NAMALWA (cell line): ENCODE results near the gene BCL2.
"Not testable (repeated sequence)": the region's sequence is repeated elsewhere in the genome, so short reads cannot be mapped to it uniquely, and the experiment has no call there.

Source experiments
- DNase-seq: peaks from one replicate; pipeline ENCODE4 v3.0.0-alpha.2; 2015; ENCODE audit warnings: low spot score

BCL2 gene

DNA sequence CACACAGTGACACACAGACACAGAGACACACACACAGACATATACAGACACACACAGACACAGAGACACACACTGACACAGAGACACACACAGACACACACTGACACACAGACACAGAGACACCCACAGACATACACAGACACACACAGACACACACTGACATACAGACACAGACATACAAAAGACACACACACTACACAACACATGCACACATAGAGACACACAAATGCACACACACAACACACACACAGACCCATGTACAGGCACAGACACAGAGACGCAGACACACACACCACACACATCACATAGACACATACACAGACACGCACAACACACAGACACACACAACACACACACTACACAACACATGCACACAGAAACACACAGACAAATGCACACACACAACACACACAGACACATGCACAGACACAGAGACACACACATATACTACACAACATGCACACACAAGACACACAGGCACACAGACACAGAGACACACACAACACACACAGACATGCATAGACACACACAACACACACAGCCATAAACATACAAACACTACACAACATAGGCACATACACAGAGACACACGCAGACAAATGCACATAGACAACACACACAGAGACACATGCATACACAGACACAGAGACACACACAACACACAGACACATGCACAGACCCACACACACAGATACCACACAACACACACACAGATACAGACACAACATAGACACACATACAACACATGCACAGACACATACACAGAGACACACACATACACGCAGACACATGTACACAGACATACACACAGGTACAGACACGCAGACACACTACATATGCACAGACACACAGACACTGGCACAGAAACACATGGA, 120.5 kb downstream of the BCL2 start:
- DNase-seq, result no peak

DNA sequence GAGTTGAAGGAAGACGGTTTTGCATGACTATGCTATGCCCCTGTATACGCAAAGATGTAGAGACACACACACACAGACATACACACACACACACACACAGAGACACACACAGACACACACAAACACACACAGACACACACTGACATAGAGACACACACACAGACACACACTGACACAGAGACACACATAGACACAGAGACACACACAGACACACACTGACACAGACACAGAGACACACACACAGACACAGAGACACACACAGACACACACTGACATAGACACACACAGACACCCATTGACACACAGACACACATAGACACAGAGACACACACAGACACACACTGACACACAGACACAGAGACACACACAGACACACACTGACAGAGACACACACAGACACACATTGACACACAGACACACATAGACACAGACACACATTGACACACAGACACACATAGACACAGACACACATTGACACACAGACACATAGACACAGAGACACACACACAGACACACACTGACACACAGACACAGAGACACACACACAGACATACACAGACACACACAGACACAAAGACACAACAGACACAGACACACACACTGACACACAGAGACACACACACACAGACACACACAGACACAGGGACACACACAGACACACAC, 121.3 kb downstream of the BCL2 start:
- DNase-seq, result no peak

DNA sequence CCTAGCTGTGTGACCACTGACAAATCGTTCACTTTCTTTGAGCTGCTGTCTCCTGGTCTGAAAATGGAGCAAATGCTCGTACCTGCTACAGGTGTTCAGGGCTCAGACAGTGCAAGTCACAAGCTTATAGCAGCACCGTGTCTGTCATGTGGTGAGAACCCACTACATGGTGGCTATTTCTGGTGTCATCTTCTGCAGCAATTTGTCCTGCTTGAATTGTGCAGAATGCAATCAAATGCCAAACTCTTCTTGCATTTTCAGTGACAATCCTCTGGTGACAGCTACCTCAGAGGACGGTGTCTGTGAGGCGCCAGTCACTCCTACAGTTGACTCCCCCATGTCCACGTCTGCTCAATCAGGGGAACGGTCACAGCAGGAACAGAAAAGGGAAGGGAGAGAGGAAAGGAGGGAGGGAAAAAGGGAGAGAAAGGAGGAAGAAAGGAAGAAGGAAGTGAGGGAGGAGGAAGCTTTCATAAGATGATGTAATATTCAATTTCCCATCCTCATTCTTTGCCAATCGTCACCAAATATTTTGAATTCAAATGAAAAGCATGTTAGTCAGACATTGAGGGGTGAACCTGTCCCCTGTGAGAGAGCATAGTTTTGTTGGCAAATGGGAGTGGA, 122.2 kb downstream of the BCL2 start:
- no peak for DNase-seq

DNA sequence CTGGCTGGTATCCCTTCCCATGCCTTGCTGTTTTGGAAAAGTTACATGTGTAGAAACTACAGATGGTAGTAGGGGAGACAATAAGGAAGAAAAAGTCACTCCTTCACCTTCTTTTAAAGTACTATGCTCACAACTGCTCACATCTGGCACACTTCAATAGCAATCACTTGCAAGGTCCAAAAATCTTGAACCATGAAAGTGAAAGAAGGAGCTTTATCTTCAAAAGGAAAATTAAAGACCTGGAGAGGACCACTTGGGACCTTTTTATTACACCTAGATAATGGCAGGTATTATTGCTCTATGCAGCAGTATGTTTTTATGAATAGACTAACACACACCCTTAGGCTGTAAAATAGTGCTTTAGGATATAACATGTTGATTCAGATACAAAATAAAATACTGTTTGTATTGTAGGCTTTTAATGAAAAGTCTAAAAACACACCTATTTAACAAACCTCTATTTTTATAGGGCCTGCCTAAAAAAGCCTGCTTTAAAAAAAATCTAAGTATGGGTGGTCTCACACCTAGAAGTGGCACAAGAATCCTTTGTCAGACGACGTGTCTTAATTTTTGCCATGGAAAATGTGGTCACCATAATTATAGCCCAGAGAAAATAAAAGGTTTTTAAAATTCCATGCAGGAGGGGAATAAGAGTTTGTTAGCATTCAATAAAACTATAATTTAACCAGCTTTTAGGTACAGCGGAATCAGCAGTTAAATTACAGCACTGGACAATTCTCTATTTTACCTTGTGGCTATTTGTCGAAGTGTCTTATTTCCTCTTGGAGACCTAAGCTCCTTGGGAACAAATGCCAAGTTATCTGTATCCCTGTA, 124.0 kb downstream of the BCL2 start:
- DNase-seq, result no peak

DNA sequence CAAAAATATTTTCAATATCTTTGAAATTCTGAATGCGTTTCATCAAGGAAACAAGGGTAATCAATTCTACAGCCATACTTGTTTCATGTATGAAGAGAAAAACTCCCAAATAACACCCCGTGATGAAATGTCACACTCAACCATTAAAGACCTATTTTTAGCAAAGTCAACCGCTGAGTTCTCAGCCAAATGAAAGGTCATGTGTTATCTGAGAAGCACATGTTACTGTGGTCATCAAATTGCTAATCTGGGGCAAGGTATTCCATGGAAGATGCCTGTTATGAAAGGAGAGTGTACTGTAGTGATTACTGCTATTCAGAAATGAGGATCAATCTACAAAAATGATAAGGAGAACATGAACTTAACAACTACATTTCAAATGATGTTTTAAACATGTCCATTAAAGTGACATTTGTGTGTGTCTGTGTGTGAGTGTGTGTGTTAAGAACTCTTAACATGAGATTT, 126.7 kb downstream of the BCL2 start:
- DNase-seq, result peak; percentile 31

DNA sequence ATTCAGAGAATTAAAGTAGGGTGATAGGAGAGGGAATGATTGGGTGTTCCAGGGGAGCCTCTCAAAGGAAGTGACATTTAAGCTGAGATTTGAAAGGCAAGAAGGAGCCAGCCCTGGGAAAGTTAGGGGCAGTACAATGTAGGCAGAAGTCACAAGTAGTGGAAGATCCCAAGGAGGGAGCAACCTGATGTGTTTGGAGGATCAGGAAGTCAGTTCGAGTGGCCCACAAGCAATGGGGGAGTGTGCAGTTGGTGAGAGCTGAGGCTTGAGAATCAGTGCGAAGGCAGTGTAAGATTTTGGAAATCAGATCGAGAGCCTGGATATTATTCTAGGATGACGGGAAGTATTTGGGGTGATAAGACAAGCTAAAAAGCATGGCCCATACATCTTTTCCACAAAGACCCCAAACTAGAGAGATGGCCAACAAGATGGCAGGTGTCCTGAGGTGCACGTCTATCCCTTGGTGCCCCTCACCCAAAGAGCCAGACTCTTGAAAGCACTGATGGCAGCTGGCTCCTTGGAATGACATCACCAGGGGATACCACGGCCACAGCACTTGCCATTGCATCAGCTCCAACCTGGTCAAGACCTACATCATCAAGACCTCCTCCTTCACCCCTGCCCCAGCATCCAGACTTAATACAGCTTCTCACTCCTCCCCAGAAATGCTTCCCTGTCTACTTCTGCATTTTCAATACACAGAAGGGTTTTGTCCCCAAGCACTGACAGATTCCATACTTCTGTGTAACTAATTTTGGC, 127.3 kb downstream of the BCL2 start:
- peak; percentile 16 for DNase-seq

DNA sequence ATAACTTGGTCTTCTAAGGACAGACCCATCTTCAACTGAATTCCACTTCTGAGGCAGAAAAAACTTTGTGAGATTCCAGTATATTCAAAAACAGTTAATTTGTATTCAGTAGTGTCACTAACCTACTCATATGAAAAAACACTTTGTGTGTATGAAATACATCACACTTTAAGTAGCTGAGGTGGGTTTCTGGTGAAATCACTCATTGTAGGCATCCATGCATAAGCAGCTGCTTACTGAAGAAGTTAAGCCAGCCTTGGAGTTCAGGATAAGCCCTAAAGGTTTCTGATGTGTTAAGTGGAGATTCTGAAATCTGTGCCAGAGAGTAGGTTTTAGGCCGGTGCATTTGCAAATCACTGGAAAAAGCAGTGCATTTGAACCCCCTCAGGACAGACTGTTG, 128.2 kb downstream of the BCL2 start:
- DNase-seq, result no peak

DNA sequence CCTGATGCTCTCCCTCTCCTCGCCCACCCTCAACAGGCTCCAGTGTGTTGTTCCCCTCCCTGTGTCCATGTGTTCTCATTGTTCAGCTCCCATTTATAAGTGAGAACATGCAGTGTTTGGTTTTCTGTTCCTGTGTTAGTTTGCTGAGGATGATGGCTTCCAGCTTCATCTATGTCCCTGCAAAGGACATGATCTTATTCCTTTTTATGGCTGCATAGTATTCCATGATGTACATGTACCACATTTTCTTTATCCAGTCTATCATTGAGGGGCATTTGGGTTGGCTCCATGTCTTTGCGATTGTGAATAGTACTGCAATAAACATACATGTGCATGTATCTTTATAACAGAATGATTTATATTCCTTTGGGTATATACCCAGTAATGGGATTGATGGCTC, 128.7 kb downstream of the BCL2 start:
- not testable (repeated sequence) for DNase-seq

DNA sequence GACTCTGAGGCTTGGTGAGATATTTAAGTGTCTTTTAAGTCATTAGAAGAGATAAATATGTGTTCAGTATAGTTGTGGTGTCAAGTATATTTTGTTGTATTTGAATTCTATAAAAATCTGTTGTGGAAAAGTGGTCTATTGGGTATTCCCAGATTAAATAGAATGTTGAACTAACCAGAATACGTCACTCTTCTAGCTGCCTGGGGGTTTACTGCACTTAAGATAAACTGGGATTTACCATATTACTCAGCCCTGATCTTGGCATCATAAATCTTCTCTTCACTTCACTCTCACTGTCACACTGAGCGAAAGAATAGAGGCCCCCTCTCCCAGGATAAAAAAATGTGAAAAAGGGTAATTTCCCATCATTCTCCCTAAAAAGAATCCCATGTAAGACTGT, 129.8 kb downstream of the BCL2 start:
- no peak for DNase-seq

DNA sequence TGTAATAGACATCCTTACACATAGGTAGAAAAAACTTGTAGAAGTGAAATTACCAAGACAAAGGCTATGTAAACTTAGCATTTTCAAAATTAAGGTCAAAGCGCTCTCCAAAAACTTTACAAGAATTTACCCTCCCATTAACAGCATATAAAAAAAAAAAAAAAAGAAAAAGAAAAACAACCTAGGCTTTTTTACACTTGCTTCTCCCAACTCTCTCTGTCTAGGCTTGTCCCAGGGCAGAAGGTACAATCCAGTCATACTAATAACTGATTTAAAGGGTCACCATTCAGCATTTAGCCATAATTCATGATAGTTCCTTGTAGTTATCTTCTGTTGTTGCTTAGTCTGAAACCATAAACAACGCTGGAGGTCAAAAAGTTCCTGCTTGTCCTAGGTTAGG, 130.5 kb downstream of the BCL2 start:
- DNase-seq, result no peak

DNA sequence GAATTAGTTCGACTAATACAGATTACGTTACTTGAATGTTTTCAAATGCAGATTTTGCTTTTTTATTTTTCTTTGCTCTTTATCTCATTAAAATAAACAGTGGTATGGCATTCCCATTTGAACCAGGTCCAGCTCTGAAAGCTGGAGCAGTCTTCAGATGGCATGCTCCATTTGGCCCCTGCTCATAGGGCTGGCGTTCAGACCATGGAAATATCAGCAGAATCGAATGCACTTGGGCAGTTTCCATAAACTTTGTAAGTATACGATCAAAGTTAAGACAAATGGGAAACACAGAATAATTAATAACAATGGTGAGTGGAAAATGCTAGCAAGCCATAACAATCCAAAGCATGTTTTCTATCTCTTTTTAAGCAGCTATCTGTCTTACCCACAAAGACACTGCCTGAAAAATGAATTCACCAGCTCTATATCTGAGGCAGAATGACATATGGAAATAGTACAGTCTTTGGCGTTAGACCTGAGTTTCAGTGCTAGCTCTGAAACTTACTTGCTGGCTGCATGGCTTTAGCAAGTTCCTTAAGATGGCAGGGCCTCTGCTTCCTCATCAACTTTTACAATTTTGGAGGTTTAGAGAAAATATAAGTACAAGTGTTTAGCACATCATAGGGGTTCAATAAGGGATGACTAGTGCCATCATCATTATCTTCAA, 131.6 kb downstream of the BCL2 start:
- DNase-seq, result no peak

DNA sequence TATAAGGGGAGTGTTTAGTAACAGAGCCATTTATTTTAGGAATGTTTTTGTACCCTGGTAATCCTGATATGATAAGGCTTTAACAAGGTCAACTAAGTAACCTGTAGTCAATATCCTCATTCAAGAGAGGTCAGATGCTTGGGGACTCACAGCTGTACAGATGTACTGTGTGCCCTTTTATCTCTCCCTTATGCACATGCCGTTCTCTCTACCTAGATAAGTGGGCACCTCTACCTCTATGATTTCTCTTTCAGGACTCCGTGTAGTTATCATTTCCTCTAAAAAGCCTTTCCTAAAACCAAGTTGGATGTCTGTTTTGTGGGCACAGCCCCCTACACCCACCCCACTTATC, 132.4 kb downstream of the BCL2 start:
- no peak for DNase-seq

DNA sequence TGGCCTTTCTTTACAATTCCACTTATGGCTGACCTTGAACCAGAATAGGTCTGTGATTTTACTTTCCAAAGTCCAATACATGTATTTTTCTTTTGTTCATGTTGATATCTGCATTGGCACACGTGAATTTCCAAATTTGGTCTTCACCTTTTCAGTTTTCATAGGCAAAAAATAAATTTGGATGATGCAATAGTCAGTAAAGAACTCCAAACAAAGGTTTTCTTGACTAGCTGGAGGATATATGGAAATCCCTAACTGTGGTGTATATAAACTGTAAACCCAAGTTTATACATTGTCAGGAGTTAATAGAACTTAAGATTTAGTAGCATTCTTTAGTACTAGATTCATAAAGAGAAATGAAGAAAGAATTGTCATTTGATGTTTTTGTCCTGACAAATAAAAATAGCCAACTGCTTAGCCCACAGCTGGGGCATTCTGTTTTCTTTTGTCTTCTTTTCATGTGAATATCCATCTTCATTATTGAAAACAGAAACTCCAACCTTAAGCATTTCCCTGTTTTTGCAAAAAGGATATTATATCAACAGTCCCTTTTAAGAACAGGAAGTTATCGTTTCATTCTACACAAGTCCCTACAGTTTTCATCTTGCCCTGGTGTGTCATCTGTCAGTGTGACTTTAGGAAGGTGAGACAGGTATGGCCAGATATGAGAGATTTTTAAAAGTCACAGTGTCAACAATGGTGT, 132.9 kb downstream of the BCL2 start:
- no peak for DNase-seq

DNA sequence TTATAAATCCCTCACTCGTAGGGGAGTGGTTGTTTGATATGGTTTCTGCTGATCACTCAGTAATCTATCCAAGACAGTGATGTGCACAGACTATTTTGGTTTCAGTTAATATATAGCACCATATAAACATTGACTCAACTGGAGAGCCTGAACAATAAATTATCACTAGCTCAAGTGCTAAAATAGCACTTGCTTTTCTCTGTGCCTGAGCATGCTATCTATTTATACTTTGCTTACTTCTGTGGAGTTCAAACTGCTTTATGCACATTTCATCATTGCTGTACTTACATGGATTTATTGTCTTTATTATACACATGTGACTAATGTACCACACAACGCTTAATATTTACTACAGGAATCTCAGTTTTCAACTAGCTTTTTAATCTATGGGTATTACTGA, 133.6 kb downstream of the BCL2 start:
- no peak for DNase-seq

DNA sequence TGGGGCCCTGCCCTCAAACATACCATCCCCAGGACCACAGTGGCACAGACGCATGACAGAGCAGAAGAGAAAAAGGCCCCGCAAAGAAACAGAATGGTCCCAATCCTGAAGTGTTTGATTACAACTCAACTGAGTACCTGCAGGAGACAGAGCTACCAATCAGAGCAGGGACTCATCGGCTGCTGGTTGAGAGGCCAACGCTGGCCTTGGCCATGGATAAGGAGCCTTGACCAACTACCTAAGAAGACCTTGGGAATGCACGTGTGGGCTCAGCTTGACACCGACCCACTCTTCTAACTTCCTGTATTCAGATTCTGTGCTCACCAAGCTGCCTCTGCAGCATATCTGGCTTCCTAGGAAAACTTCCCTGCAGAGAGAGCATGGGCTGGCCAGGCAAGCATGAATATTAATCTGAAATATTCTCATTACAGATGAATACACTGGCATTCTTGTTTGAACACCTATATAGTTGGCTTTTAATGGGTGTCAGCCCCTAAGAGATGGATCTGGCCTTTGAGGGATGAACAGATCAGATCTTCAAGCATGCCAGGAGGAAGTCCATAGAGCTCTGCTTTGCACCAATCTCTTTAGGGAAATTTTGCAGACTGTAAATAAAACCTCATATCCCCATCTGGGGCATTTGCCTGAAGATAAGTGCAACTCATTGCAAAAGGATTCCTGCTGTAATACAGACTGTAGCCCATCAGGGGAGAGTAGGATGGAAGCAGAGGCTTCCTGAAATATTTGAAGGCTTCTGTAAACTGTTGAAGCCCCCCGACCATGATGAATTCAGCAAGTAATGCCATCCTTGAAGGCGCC, 135.4 kb downstream of the BCL2 start:
- no peak for DNase-seq

DNA sequence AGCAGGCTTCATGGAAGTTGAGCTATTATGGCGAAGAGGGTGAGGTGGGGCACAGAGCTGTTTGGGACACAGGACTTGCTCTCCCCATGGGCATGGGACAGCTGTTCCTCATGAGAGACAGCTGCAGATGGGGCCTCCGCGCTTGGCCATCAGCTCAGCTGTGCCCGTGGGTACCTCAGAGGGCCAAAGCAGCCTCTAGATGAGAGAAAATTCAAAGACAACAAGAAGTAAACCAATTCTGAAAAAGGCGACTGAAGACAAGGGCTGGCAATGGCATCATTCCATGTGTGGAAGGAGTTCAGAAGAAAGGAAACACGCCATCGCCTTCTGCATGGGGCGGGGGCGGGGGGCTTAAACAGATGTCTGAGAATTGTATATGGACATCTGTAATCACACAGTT, 136.2 kb downstream of the BCL2 start:
- DNase-seq, result no peak

DNA sequence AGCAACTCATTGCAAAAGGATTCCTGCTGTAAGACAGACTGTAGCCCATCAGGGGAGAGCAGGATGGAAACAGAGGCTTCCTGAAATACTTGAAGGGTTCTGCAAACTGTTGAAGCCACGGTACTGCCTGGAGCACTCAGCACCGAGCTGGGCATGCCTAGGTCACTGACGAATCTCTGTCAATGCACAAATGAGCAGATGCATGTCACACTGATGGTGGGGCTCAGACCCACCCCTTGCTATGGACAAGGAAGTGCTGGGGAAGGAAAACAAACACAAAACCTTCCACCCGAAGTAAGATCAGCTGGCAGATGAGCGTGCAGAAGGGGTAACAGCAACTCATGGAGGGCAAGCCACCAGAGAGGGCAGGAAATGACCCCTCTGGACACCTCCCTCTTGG, 136.7 kb downstream of the BCL2 start:
- DNase-seq, result no peak

DNA sequence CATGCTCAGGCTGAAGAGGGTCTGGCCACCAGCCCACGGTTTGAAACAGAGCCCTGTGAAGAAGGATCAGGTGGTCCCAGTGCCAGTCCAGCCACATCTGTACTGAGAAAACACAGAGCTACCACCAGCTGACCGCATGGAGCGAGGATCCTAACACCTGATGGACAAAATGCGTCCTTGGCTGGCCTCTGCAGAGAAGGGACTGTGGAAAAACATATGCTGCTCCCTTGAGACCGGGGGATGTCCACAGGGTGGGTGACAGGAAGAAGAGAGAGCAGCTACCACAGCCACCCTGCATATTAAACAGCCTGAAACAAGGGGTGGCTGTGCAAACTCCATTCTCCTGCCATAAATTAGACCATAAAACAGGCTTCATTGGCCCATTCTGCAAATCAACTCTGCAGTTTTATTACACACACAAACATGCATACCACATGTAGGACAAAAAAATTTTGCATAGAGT, 137.2 kb downstream of the BCL2 start:
- no peak for DNase-seq

DNA sequence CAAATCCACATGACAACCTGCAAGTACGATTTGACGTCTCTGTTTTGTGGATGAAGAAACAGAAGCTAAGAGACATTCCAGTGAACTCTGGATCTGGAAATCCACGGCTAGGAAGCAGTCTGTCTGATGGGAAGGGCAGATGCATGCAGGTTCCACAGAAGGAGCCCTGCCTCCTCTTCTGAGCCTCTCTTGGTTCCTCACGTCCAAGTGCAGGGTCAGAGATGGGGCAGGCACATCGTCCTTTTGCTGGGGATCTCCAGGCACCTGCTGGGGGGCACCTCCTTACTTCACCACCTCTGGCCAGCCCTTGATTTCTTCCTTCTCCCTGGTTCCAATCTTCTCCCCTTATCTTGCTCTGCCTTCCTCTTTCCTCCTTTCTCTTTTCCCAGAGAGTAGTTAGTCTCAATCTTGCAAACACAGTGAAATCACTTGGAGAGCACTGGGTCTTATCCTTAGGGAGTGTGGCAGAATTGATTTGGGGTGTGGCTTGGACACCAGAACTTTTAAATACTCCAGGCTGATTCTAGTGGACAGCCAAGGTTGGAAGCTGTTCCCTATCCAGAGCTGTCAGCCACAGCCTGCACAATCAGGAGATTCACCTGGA, 137.8 kb downstream of the BCL2 start:
- no peak for DNase-seq
